Measurements from ENCODE around the gene APOBEC3A. TPM values are rescaled to one million over a fixed set of nuclear protein-coding genes. Genes with fewer than 3 reads are reported as not detected.

Gene APOBEC3A
- polyA plus RNA-seq, 1 experiment: not detected

GRCh38 chr22:38937036-38937435 lies 20.4 kb upstream of the APOBEC3A start:
- ChIA-PET POLR2A (no interaction called here), CTCF (interaction anchor here (1.2 kb wide), 1 partner anchor 9 kb away, joined by 4 read pairs; no protein-coding TSS in a partner anchor)
- H3K36me3 ChIP-seq (ENCODE audit: control insufficient read depth, insufficient read depth, low read length): no peaks in the 10 kb centered on the region
- peaks cover 10% of the 10 kb centered on the region for H3K27me3 ChIP-seq (ENCODE audit: control insufficient read depth, insufficient read depth, low read length)
- no peak for DNase-seq (ENCODE audit: low read depth)
- H3K4me3 ChIP-seq (ENCODE audit: low read depth, low read length): no peak overlapping the region
- TF ChIP-seq, protein P1, sequence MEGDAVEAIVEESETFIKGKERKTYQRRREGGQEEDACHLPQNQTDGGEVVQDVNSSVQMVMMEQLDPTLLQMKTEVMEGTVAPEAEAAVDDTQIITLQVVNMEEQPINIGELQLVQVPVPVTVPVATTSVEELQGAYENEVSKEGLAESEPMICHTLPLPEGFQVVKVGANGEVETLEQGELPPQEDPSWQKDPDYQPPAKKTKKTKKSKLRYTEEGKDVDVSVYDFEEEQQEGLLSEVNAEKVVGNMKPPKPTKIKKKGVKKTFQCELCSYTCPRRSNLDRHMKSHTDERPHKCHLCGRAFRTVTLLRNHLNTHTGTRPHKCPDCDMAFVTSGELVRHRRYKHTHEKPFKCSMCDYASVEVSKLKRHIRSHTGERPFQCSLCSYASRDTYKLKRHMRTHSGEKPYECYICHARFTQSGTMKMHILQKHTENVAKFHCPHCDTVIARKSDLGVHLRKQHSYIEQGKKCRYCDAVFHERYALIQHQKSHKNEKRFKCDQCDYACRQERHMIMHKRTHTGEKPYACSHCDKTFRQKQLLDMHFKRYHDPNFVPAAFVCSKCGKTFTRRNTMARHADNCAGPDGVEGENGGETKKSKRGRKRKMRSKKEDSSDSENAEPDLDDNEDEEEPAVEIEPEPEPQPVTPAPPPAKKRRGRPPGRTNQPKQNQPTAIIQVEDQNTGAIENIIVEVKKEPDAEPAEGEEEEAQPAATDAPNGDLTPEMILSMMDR (IDR thresholded peaks at IDR 0.05; ENCODE audit: insufficient read depth, low read depth, low read length): no peak

- Histone ChIP-seq H3K4me3 (ENCODE audit: low read depth, low read length) (no peak overlapping the region), H3K27me3 (ENCODE audit: control insufficient read depth, insufficient read depth, low read length) (peaks cover 10% of the 10 kb centered on the region), H3K36me3 (ENCODE audit: control insufficient read depth, insufficient read depth, low read length) (no peaks in the 10 kb centered on the region)
- ChIA-PET POLR2A (no interaction called here), CTCF (no interaction called here)
- no peak for DNase-seq (ENCODE audit: low read depth)
- TF ChIP-seq, protein P1 (IDR thresholded peaks at IDR 0.05; ENCODE audit: insufficient read depth, low read depth, low read length): no peak
Measured at GRCh38 chr22:38937541-38937940, 19.9 kb upstream of the APOBEC3A start.

DNA sequence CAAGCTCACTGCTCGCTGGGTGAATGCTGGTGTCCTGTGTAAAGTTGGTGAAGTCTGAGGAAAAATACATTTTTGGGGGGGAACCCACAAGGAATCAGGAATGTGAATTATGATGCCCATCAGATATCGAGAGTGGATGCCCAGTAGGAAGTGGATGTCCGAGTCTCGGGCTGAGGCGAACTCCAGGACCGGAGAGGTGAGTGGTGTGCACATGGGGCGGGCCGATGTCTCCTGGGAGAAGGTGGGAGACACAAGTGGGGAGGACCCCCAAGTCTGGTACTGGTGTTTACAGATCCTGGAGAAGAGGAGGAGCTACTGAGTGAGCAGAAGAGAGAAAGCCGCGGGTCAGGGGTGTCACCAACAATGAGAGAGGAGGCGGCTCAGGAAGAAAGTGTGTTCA lies 19.2 kb upstream of the APOBEC3A start:
- POLR2A ChIA-PET: no interaction called here
- no peak for DNase-seq (ENCODE audit: low read depth)
- CTCF ChIA-PET: interaction anchor here (0.8 to 3.1 kb wide), 2 partner anchors 69 to 184 kb away, joined by 3 to 10 read pairs; no protein-coding TSS in a partner anchor
- Histone ChIP-seq H3K27me3 (ENCODE audit: control insufficient read depth, insufficient read depth, low read length) (peaks cover 11% of the 10 kb centered on the region), H3K36me3 (ENCODE audit: control insufficient read depth, insufficient read depth, low read length) (no peaks in the 10 kb centered on the region), H3K4me3 (ENCODE audit: low read depth, low read length) (no peak overlapping the region)
- TF ChIP-seq, protein P1 (IDR thresholded peaks at IDR 0.05; ENCODE audit: insufficient read depth, low read depth, low read length): no peak

GRCh38 chr22:38938925-38939324 lies 18.5 kb upstream of the APOBEC3A start:
- TF ChIP-seq, protein P1 (IDR thresholded peaks at IDR 0.05; ENCODE audit: insufficient read depth, low read depth, low read length): no peak
- POLR2A ChIA-PET: no interaction called here
- CTCF ChIA-PET: interaction anchor here (0.8 to 3.1 kb wide), 3 partner anchors 11 to 183 kb away, joined by 3 to 11 read pairs (median 10); no protein-coding TSS in a partner anchor

DNA sequence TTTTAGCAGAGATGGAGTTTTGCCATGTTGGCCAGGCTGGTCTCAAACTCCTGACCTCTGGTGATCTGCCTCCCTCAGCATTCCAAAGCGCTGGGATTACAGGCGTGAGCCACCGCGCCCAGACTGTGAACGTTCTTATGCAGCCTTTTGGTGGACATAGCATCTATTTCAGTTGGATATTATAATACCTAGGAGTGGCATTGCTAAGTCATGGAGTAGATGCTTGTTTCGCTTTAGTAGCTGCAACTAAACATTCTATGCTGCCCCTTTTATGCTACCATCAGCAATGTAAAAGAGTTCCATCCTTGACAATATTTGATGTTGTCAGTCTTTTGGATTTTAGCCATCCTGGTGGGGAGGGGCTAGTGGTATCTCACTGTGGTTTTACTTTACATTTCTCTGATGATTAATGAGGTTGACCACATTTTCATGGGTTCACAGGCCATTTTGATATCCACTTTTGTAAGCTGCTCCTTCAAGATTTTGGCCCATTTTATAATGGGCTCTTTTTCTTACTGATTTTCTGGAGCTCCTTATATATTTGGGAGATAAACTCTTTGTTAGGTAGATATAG lies 16.5 kb upstream of the APOBEC3A start:
- TF ChIP-seq, protein P1 (IDR thresholded peaks at IDR 0.05; ENCODE audit: insufficient read depth, low read depth, low read length): no peak
- Histone ChIP-seq H3K4me3 (ENCODE audit: low read depth, low read length) (no peak overlapping the region), H3K36me3 (ENCODE audit: control insufficient read depth, insufficient read depth, low read length) (no peaks in the 10 kb centered on the region), H3K27me3 (ENCODE audit: control insufficient read depth, insufficient read depth, low read length) (peaks cover 16% of the 10 kb centered on the region)
- DNase-seq (ENCODE audit: low read depth): no peak
- ChIA-PET CTCF (interaction anchor here (3.1 kb wide), 2 partner anchors 13 to 71 kb away, joined by 10 to 11 read pairs; no protein-coding TSS in a partner anchor), POLR2A (no interaction called here)

More at GRCh38 chr22:38938925-38939324, 18.5 kb upstream of the APOBEC3A start:
- no peak for DNase-seq (ENCODE audit: low read depth)
- Histone ChIP-seq H3K27me3 (ENCODE audit: control insufficient read depth, insufficient read depth, low read length) (peaks cover 9% of the 10 kb centered on the region), H3K4me3 (ENCODE audit: low read depth, low read length) (no peak overlapping the region), H3K36me3 (ENCODE audit: control insufficient read depth, insufficient read depth, low read length) (no peaks in the 10 kb centered on the region)

All from BJ (cell line).